HuH-7 (cell line): ENCODE data around the gene STX4.

Experiments
- DNase-seq: peaks from one replicate; pipeline ENCODE4 v3.0.0; 2011; ENCODE audit warnings: low spot score

Gene STX4

GRCh38 chr16:31083981-31084380, 50.6 kb downstream of the STX4 start:
- no peak for DNase-seq

DNA sequence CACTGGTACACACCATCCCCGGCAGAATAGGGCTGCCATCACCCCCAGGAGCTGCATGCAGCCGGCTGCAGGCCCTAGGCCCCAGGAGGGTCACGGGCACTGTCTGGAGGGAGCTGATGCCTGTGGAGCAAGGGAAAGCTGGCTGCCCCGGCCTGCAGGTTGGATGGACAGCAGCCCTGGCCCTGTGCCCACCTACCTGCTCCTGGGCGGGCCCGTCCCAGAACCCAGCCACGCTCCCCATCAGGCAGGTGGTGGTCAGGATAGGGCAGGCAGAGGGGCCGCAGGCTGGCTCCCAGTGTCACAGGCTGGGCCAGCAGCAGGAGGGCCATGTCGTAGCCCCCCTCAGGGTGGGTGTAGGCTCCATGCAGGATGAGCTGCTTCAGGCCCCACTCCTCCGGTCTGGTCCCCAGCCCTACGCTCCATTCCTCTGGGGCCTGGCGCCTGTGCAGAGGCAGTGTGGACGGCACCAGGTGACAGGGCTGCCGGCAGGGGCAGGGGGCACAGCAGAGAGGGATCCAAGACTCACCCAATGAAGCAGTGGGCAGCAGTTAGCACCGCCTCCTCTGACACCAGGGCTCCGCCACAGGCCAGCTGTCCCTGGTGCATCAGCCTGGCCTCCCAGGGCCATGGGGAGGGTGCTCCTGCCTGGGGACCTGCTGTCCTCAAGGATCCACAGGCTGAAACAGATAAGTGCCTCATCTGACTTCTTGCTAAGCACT, 51.4 kb downstream of the STX4 start:
- DNase-seq = no peak

- no peak for DNase-seq
Measured at GRCh38 chr16:31085411-31085810, 52.1 kb downstream of the STX4 start.

- DNase-seq = no peak
Measured at GRCh38 chr16:31085873-31086628, 52.7 kb downstream of the STX4 start.

- DNase-seq = no peak
Measured at GRCh38 chr16:31086629-31086906, 53.2 kb downstream of the STX4 start.

DNA sequence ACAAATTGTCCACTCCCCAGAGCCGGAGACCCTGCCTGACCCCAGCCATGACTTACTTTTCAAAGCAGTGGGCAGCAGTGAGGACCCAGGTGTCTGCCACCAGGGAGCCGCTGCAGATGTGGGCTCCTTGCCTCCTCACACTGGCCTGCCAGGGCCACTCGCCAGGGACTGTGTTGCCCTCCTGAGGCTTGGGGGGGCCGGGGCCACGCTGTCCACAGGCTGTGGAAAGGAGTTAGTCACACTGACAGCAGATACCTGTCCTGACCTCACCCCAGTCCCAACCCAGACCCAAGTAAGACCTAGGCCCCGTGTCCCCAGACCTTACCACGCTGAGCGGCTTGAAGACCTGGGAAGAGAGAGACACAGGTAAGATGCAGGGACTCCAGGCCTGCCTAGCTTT, 54.1 kb downstream of the STX4 start:
- DNase-seq = no peak

- no peak for DNase-seq
Measured at GRCh38 chr16:31087971-31088370, 54.6 kb downstream of the STX4 start.

- DNase-seq = no peak
Measured at GRCh38 chr16:31088459-31089183, 55.3 kb downstream of the STX4 start, which contains the start of gene PRSS53. Gene PRSS53, minus strand, starts transcription at chr16:31088943. Its CDS starts 134 bp downstream, at chr16:31088809.

DNA sequence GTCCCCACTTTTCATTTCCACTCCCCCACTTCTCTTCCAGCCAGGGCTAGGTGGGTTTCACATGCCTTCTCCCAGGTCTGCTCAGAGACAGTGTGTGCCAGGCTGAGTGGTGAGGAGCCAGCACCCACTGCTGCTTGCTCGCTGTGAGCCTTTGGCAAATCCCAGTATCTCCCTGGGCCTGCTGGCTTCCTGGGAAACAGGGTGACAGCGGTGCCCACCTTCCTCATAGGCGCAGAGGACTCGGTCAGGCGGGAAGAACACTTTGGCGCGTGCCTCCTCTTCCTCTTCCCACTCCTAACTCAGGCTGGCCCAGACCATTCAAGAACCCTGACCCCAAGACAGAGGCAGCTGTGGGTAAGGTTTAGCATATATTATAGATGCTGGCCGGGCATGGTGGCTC, 55.8 kb downstream of the STX4 start:
- DNase-seq = no peak
